Loucy (cell line): Measurements from ENCODE around the gene RASAL1.

ENCODE experiments used
- H2AFZ ChIP-seq: fragments of 200-600 bp; sonication (generic); 2 replicates; pipeline ENCODE4 v1.6.0; 2016; ENCODE audit warnings: antibody characterized with exemption, mild to moderate bottlenecking, low read length, moderate library complexity
- H3F3A ChIP-seq: fragments of 200-600 bp; 2 replicates; pipeline ENCODE4 v1.6.0; 2016; ENCODE audit warnings: antibody characterized with exemption, low read depth, mild to moderate bottlenecking
- H3K27me3 ChIP-seq: fragments of 200-600 bp; sonication (generic); 2 replicates; pipeline ENCODE4 v1.6.1; 2014; ENCODE audit warnings: low read length, mild to moderate bottlenecking; ENCODE audit not compliant: insufficient read depth, poor library complexity, severe bottlenecking
- H3K36me3 ChIP-seq: fragments of 200-600 bp; sonication (generic); 2 replicates; pipeline ENCODE4 v1.6.1; 2016; ENCODE audit warnings: low read length; ENCODE audit not compliant: insufficient read depth
- H3K4me1 ChIP-seq: fragments of 200-600 bp; sonication (generic); 2 replicates; pipeline ENCODE4 v1.5.1; 2014; ENCODE audit warnings: low read length, mild to moderate bottlenecking; ENCODE audit not compliant: insufficient read depth, poor library complexity, severe bottlenecking
- H3K4me2 ChIP-seq: fragments of 200-600 bp; sonication (generic); 2 replicates; pipeline ENCODE4 v1.6.0; 2014; ENCODE audit warnings: antibody characterized with exemption, low read length, low read depth, mild to moderate bottlenecking; ENCODE audit not compliant: poor library complexity, severe bottlenecking
- H3K4me3 ChIP-seq: fragments of 200-600 bp; sonication (generic); 2 replicates; pipeline ENCODE4 v1.5.1; 2014; ENCODE audit warnings: low read length, mild to moderate bottlenecking, mixed read lengths; ENCODE audit not compliant: poor library complexity, severe bottlenecking
- H3K79me2 ChIP-seq: fragments of 200-600 bp; sonication (generic); 2 replicates; pipeline ENCODE4 v1.6.1; 2014; ENCODE audit warnings: low read length; ENCODE audit not compliant: insufficient read depth
- H3K9ac ChIP-seq: fragments of 200-600 bp; sonication (generic); 2 replicates; pipeline ENCODE4 v1.6.0; 2014; ENCODE audit warnings: mild to moderate bottlenecking, low read depth, low read length, moderate library complexity; ENCODE audit not compliant: poor library complexity, severe bottlenecking
- H3K9me2 ChIP-seq: fragments of 200-600 bp; sonication (generic); replicated peaks from 2 replicates; pipeline ENCODE4 v1.6.1; 2016; ENCODE audit warnings: low read depth, low read length, mixed read lengths
- H3K9me3 ChIP-seq: fragments of 200-600 bp; sonication (generic); 2 replicates; pipeline ENCODE4 v1.6.1; 2014; ENCODE audit warnings: mild to moderate bottlenecking, antibody characterized with exemption, low read length, low read depth; ENCODE audit not compliant: insufficient read depth
- H4K20me1 ChIP-seq: fragments of 200-600 bp; sonication (generic); 2 replicates; pipeline ENCODE4 v1.6.0; 2014; ENCODE audit warnings: antibody characterized with exemption, low read length, mild to moderate bottlenecking; ENCODE audit not compliant: insufficient read depth, poor library complexity, severe bottlenecking
- EZH2phosphoT487 ChIP-seq: fragments of 200-600 bp; IDR thresholded peaks from 2 replicates; pipeline ENCODE4 v1.6.1; 2018; ENCODE audit warnings: antibody characterized with exemption, mild to moderate bottlenecking, moderate library complexity, borderline replicate concordance
- TF ChIP-seq, protein P1 (sequence below): fragments of 200-600 bp; sonication (generic); conservative IDR thresholded peaks from 2 replicates; pipeline ENCODE4 v1.5.1; 2014; ENCODE audit warnings: mild to moderate bottlenecking, antibody characterized with exemption, low read length

The RASAL1 gene

DNA sequence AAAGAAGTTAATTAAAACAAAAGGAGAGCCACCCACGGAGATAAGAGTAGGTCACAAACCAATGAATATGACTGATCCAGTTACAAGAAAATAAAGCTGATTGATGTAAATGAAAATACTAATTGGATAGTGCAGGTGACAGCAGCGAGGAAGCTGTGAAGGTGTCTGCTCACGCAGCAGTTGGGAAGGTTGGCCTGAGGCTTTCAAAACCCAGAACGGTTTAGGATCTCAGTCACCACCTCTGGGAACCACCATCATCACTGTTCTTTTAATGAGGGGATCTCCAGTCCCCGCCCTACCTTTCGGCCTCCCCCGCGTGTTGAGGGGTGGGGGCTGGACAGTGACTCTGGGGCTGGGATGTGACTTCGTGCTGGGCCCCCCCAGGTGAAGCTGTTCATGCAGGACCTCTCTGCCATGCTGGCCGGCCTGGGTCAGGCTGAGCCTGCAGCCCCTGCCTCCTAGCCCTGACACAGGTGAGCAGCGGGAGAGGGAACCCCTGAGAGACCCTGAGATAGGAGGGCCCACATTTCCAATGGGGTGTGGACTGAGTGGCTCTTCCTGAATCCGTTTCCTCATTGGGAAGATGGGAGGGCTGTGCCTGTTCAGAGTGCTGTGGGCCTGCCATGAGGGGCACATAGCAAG is 21.8 kb upstream of the RASAL1 start:
- Histone ChIP-seq H3K4me2 (no peak overlapping the region), H3K27me3 (no peaks in the 10 kb centered on the region), H3K9me2 (no peaks in the 10 kb centered on the region), H2AFZ (no peak overlapping the region), H3F3A (no peaks in the 10 kb centered on the region), H3K79me2 (no peaks in the 10 kb centered on the region), H3K9ac (no peak overlapping the region), H3K36me3 (peaks cover 39% of the 10 kb centered on the region; the same call in 1 of the 2 replicates), H4K20me1 (no peaks in the 10 kb centered on the region), H3K4me1 (no peaks in the 10 kb centered on the region), H3K9me3 (no peaks in the 10 kb centered on the region), H3K4me3 (no peak overlapping the region)
- no peak for TF ChIP-seq EZH2phosphoT487
- TF ChIP-seq, protein P1, sequence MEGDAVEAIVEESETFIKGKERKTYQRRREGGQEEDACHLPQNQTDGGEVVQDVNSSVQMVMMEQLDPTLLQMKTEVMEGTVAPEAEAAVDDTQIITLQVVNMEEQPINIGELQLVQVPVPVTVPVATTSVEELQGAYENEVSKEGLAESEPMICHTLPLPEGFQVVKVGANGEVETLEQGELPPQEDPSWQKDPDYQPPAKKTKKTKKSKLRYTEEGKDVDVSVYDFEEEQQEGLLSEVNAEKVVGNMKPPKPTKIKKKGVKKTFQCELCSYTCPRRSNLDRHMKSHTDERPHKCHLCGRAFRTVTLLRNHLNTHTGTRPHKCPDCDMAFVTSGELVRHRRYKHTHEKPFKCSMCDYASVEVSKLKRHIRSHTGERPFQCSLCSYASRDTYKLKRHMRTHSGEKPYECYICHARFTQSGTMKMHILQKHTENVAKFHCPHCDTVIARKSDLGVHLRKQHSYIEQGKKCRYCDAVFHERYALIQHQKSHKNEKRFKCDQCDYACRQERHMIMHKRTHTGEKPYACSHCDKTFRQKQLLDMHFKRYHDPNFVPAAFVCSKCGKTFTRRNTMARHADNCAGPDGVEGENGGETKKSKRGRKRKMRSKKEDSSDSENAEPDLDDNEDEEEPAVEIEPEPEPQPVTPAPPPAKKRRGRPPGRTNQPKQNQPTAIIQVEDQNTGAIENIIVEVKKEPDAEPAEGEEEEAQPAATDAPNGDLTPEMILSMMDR = no peak

DNA sequence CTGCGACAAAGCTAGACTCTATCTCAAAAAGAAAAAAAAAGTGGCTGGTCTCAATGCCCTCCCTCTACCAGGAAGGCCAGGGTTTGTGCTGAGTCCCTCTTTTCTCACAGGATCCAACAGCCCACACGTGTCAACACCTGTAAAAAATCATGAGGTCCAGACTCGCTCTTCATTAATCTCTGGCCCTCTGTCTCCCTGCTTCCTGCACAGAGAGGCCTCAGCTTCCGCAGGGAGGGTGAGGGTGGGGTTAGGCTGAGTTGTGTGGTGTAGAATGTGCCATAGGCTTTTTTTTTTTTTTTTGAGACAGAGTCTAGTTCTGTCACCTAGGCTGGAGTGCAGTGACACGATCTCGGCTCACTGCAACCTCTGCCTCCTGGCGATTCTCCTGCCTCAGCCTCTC is 20.1 kb upstream of the RASAL1 start:
- H3K9ac ChIP-seq = no peak overlapping the region
- peaks cover 26% of the 10 kb centered on the region; the same call in 1 of the 2 replicates for H3K36me3 ChIP-seq
- no peak overlapping the region for H3K4me3 ChIP-seq
- H3K27me3 ChIP-seq = no peaks in the 10 kb centered on the region
- H3K9me3 ChIP-seq = no peaks in the 10 kb centered on the region
- no peaks in the 10 kb centered on the region for H3K9me2 ChIP-seq
- H4K20me1 ChIP-seq = no peaks in the 10 kb centered on the region
- no peak overlapping the region for H2AFZ ChIP-seq
- TF ChIP-seq, protein P1 = no peak
- no peak for TF ChIP-seq EZH2phosphoT487
- no peaks in the 10 kb centered on the region for H3K4me1 ChIP-seq
- no peak overlapping the region for H3K4me2 ChIP-seq
- H3K79me2 ChIP-seq = no peaks in the 10 kb centered on the region
- H3F3A ChIP-seq = no peaks in the 10 kb centered on the region

DNA sequence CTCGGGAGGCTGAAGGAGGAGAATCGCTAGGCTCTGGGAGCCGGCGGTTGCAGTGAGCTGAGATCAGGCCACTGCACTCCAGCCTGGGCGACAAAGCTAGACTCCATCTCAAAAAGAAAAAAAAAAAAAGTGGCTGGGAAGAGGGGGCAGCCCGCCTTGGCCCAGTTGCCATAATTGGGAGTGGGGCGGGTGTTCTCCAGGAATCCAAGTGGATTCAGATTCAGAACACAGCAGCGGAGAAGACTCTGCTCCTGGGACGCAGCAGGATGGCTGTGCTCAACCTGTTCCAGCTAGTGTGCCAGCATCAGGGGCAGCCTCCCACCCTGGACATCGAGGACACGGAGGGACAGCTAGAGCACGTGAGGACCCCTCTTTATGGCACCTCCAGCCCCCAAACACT is 19.5 kb upstream of the RASAL1 start:
- H3K9ac ChIP-seq = no peak overlapping the region
- no peak overlapping the region for H3K4me3 ChIP-seq
- H3K9me2 ChIP-seq = no peaks in the 10 kb centered on the region
- no peaks in the 10 kb centered on the region for H3K4me1 ChIP-seq
- no peaks in the 10 kb centered on the region for H3K9me3 ChIP-seq
- H3K4me2 ChIP-seq = no peak overlapping the region
- TF ChIP-seq, protein P1 = no peak
- TF ChIP-seq EZH2phosphoT487 = no peak
- no peak overlapping the region for H2AFZ ChIP-seq
- H3F3A ChIP-seq = no peaks in the 10 kb centered on the region
- no peaks in the 10 kb centered on the region for H3K27me3 ChIP-seq
- no peaks in the 10 kb centered on the region for H4K20me1 ChIP-seq
- no peaks in the 10 kb centered on the region for H3K79me2 ChIP-seq
- peaks cover 20% of the 10 kb centered on the region; the same call in 1 of the 2 replicates for H3K36me3 ChIP-seq
